DMS 273 (cell line): ENCODE data around the gene LSS.

Experiments used
- DNase-seq: peaks from one replicate; lab custom pipeline; 2025; ENCODE audit not compliant: unreplicated experiment; lab: John Stamatoyannopoulos, UW

LSS gene

GRCh38 chr21:46154955-46155513 lies 73.5 kb downstream of the LSS start:
- DNase-seq = no peak

- DNase-seq = no peak
Measured at GRCh38 chr21:46154155-46154954, 74.2 kb downstream of the LSS start.

- DNase-seq = peak; percentile 70
Measured at GRCh38 chr21:46153247-46154154, 75.1 kb downstream of the LSS start.

- no peak for DNase-seq
Measured at GRCh38 chr21:46152927-46153246, 75.7 kb downstream of the LSS start.

- DNase-seq = no peak
Measured at GRCh38 chr21:46151989-46152926, 76.3 kb downstream of the LSS start.

GRCh38 chr21:46151261-46151988 lies 77.1 kb downstream of the LSS start:
- no peak for DNase-seq

GRCh38 chr21:46150491-46151121 lies 78.0 kb downstream of the LSS start:
- no peak for DNase-seq

- DNase-seq = no peak
Measured at GRCh38 chr21:46150073-46150472, 78.5 kb downstream of the LSS start.

GRCh38 chr21:46149205-46149901 lies 79.2 kb downstream of the LSS start:
- no peak for DNase-seq

- no peak for DNase-seq
Measured at GRCh38 chr21:46148106-46148505, 80.5 kb downstream of the LSS start.

- DNase-seq = peak; percentile 77
Measured at GRCh38 chr21:46147429-46147828, 81.1 kb downstream of the LSS start.

- DNase-seq = no peak
Measured at GRCh38 chr21:46146856-46147255, 81.7 kb downstream of the LSS start.

- no peak for DNase-seq
Measured at GRCh38 chr21:46145840-46146691, 82.5 kb downstream of the LSS start.

GRCh38 chr21:46145159-46145839 lies 83.3 kb downstream of the LSS start:
- DNase-seq = no peak

- DNase-seq = no peak
Measured at GRCh38 chr21:46144464-46145070, 84.0 kb downstream of the LSS start.

- no peak for DNase-seq
Measured at GRCh38 chr21:46142582-46143473, 85.7 kb downstream of the LSS start.
